OCI-LY1 (cell line): ENCODE data around the gene PROC.

Source experiments
- H2AFZ ChIP-seq: fragments of 200-600 bp; sonication (generic), shearing (Covaris generic); 2 replicates; pipeline ENCODE4 v1.6.0; 2014; ENCODE audit warnings: antibody characterized with exemption, mild to moderate bottlenecking, low read length
- H3F3A ChIP-seq: fragments of 200-600 bp; sonication (generic), shearing (Covaris generic); 2 replicates; pipeline ENCODE4 v1.6.0; 2014; ENCODE audit warnings: mild to moderate bottlenecking, antibody characterized with exemption, low read length, moderate library complexity; ENCODE audit not compliant: insufficient read depth
- H3K27ac ChIP-seq: fragments of 200-600 bp; sonication (generic); 2 replicates; pipeline ENCODE4 v1.5.1; 2014; ENCODE audit warnings: low read length, mixed run types, mild to moderate bottlenecking, low read depth; ENCODE audit not compliant: poor library complexity, severe bottlenecking
- H3K27me3 ChIP-seq: fragments of 200-600 bp; sonication (generic); 2 replicates; pipeline ENCODE4 v1.6.0; 2014; ENCODE audit warnings: antibody characterized with exemption, mild to moderate bottlenecking, low read length, moderate library complexity; ENCODE audit not compliant: insufficient read depth
- H3K36me3 ChIP-seq: fragments of 200-600 bp; sonication (generic); 2 replicates; pipeline ENCODE4 v1.6.1; 2014; ENCODE audit warnings: mild to moderate bottlenecking, antibody characterized with exemption, low read length, moderate library complexity, mixed read lengths; ENCODE audit not compliant: insufficient read depth
- H3K4me1 ChIP-seq: fragments of 200-600 bp; sonication (generic); 2 replicates; pipeline ENCODE4 v1.5.1; 2014; ENCODE audit warnings: mild to moderate bottlenecking, low read length, moderate library complexity; ENCODE audit not compliant: insufficient read depth, severe bottlenecking
- H3K4me2 ChIP-seq: fragments of 200-600 bp; sonication (generic), shearing (Covaris generic); 2 replicates; pipeline ENCODE4 v1.6.1; 2014; ENCODE audit warnings: low read length
- H3K4me3 ChIP-seq: fragments of 200-600 bp; sonication (generic); 2 replicates; pipeline ENCODE4 v1.5.1; 2014; ENCODE audit warnings: low read length, low read depth, mild to moderate bottlenecking, mixed read lengths; ENCODE audit not compliant: poor library complexity, severe bottlenecking
- H3K79me2 ChIP-seq: fragments of 200-600 bp; shearing (Covaris generic); 2 replicates; pipeline ENCODE4 v1.6.1; 2016; ENCODE audit warnings: mixed run types, low read length, mixed read lengths; ENCODE audit not compliant: insufficient read depth
- H3K9ac ChIP-seq: fragments of 200-600 bp; sonication (generic), shearing (Covaris generic); 2 replicates; pipeline ENCODE4 v1.6.1; 2014; ENCODE audit warnings: mild to moderate bottlenecking, low read length, mixed read lengths
- H3K9me2 ChIP-seq: fragments of 200-600 bp; sonication (generic), shearing (Covaris generic); 2 replicates; pipeline ENCODE4 v1.6.1; 2014; ENCODE audit warnings: low read depth, mild to moderate bottlenecking, low read length, mixed read lengths
- H3K9me3 ChIP-seq: fragments of 200-600 bp; shearing (Covaris generic); 2 replicates; pipeline ENCODE4 v1.6.1; 2014; ENCODE audit warnings: low read length, mixed read lengths
- H4K20me1 ChIP-seq: fragments of 200-600 bp; sonication (generic), shearing (Covaris generic); 2 replicates; pipeline ENCODE4 v1.6.0; 2016; ENCODE audit warnings: mild to moderate bottlenecking, low read length; ENCODE audit not compliant: insufficient read depth
- EZH2 ChIP-seq: fragments of 200-600 bp; sonication (generic), shearing (Covaris generic); IDR thresholded peaks from 2 replicates; pipeline ENCODE4 v1.8.0; 2017; ENCODE audit warnings: borderline replicate concordance, mixed run types, mild to moderate bottlenecking, antibody characterized with exemption, low read length, moderate library complexity, mixed read lengths
- TF ChIP-seq, protein P1 (sequence below): fragments of 200-600 bp; sonication (generic), shearing (Covaris generic); IDR thresholded peaks from 2 replicates; pipeline ENCODE4 v1.5.1; 2017; ENCODE audit warnings: mild to moderate bottlenecking, antibody characterized with exemption, low read length, moderate library complexity, mixed read lengths

The PROC gene

GRCh38 chr2:127428057-127428814 lies 10.0 kb downstream of the PROC start:
- H3K27ac ChIP-seq = no peak overlapping the region
- H4K20me1 ChIP-seq = no peaks in the 10 kb centered on the region
- no peaks in the 10 kb centered on the region for H3K79me2 ChIP-seq
- no peak overlapping the region for H2AFZ ChIP-seq
- H3K4me1 ChIP-seq = no peaks in the 10 kb centered on the region
- TF ChIP-seq, protein P1, sequence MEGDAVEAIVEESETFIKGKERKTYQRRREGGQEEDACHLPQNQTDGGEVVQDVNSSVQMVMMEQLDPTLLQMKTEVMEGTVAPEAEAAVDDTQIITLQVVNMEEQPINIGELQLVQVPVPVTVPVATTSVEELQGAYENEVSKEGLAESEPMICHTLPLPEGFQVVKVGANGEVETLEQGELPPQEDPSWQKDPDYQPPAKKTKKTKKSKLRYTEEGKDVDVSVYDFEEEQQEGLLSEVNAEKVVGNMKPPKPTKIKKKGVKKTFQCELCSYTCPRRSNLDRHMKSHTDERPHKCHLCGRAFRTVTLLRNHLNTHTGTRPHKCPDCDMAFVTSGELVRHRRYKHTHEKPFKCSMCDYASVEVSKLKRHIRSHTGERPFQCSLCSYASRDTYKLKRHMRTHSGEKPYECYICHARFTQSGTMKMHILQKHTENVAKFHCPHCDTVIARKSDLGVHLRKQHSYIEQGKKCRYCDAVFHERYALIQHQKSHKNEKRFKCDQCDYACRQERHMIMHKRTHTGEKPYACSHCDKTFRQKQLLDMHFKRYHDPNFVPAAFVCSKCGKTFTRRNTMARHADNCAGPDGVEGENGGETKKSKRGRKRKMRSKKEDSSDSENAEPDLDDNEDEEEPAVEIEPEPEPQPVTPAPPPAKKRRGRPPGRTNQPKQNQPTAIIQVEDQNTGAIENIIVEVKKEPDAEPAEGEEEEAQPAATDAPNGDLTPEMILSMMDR = no peak
- no peak for TF ChIP-seq EZH2
- no peaks in the 10 kb centered on the region for H3F3A ChIP-seq
- H3K4me2 ChIP-seq = no peak overlapping the region
- no peaks in the 10 kb centered on the region for H3K9me2 ChIP-seq
- H3K27me3 ChIP-seq = no peaks in the 10 kb centered on the region
- no peak overlapping the region for H3K9ac ChIP-seq
- H3K9me3 ChIP-seq = no peaks in the 10 kb centered on the region
- H3K4me3 ChIP-seq = no peak overlapping the region
- H3K36me3 ChIP-seq = no peaks in the 10 kb centered on the region

DNA sequence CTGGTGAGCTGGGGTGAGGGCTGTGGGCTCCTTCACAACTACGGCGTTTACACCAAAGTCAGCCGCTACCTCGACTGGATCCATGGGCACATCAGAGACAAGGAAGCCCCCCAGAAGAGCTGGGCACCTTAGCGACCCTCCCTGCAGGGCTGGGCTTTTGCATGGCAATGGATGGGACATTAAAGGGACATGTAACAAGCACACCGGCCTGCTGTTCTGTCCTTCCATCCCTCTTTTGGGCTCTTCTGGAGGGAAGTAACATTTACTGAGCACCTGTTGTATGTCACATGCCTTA lies 10.5 kb downstream of the PROC start:
- Histone ChIP-seq H3K4me1 (no peaks in the 10 kb centered on the region), H3F3A (no peaks in the 10 kb centered on the region), H3K27me3 (no peaks in the 10 kb centered on the region), H3K27ac (no peak overlapping the region), H3K9ac (no peak overlapping the region), H3K4me2 (no peak overlapping the region), H3K9me2 (no peaks in the 10 kb centered on the region), H3K36me3 (no peaks in the 10 kb centered on the region), H3K9me3 (no peaks in the 10 kb centered on the region), H3K79me2 (no peaks in the 10 kb centered on the region), H4K20me1 (no peaks in the 10 kb centered on the region), H3K4me3 (no peak overlapping the region), H2AFZ (no peak overlapping the region)
- TF ChIP-seq, protein P1 = no peak
- TF ChIP-seq EZH2 = no peak

GRCh38 chr2:127429291-127429690 lies 11.1 kb downstream of the PROC start:
- H3K4me2 ChIP-seq = no peak overlapping the region
- H3K9me3 ChIP-seq = no peaks in the 10 kb centered on the region
- no peak overlapping the region for H3K27ac ChIP-seq
- no peaks in the 10 kb centered on the region for H3K9me2 ChIP-seq
- no peak overlapping the region for H3K4me3 ChIP-seq
- H3K9ac ChIP-seq = no peak overlapping the region
- no peaks in the 10 kb centered on the region for H3K27me3 ChIP-seq
- no peak overlapping the region for H2AFZ ChIP-seq
- H3K36me3 ChIP-seq = no peaks in the 10 kb centered on the region
- TF ChIP-seq EZH2 = no peak
- TF ChIP-seq, protein P1 = no peak
- no peaks in the 10 kb centered on the region for H3K4me1 ChIP-seq
- H3F3A ChIP-seq = no peaks in the 10 kb centered on the region
- no peaks in the 10 kb centered on the region for H4K20me1 ChIP-seq
- H3K79me2 ChIP-seq = no peaks in the 10 kb centered on the region
